Activated T-cell treated with anti-CD3 and anti-CD28 coated beads, Interleukin-2, amount 50 U/mL, for 48 hours (primary cell): ENCODE measurements around the gene LGR4.
"Not testable (repeated sequence)": the region's sequence is repeated elsewhere in the genome, so short reads cannot be mapped to it uniquely, and the experiment has no call there.

ENCODE experiments used
- DNase-seq, 2 experiments: peaks; one replicate each; pipeline ENCODE4 v3.0.0-alpha.2; 2020

Gene LGR4, protein sequence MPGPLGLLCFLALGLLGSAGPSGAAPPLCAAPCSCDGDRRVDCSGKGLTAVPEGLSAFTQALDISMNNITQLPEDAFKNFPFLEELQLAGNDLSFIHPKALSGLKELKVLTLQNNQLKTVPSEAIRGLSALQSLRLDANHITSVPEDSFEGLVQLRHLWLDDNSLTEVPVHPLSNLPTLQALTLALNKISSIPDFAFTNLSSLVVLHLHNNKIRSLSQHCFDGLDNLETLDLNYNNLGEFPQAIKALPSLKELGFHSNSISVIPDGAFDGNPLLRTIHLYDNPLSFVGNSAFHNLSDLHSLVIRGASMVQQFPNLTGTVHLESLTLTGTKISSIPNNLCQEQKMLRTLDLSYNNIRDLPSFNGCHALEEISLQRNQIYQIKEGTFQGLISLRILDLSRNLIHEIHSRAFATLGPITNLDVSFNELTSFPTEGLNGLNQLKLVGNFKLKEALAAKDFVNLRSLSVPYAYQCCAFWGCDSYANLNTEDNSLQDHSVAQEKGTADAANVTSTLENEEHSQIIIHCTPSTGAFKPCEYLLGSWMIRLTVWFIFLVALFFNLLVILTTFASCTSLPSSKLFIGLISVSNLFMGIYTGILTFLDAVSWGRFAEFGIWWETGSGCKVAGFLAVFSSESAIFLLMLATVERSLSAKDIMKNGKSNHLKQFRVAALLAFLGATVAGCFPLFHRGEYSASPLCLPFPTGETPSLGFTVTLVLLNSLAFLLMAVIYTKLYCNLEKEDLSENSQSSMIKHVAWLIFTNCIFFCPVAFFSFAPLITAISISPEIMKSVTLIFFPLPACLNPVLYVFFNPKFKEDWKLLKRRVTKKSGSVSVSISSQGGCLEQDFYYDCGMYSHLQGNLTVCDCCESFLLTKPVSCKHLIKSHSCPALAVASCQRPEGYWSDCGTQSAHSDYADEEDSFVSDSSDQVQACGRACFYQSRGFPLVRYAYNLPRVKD

DNA sequence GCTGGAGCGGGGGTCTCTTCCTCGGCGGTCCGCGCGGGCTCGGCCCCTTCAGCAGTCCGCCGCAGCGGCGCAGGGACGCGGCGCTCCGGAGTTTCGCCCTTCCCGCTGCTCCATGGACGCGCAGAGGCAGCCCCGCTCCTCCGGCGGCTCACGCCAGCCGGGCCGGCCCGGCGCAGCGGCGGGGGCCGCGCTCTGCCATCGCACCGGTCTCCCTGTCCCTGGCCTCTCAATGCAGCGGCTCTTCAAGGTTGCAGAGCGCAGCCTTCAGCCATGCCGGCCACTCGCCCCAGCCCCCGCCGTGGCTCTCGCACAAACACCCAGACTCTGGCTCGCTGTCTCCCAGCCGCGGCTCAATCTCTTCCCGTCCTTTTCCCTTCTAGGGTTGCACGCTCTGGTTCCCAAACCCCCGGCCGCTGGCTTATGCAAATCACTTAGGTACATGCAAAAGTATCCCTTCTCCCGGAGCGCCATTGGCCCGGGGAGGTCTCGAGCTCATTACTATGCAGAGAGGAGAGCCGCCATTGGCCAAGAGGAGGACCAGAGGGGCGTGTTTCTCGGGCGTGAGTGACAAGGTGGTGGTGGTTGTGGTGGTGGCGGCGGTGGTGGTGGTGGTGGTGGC lies at the start of gene LGR4:
Gene LGR4, minus strand, starts transcription at position 393 of the 619 bp plus-strand sequence. CDS start 488 bp downstream, outside the sequence.
- peak; percentile 77 for DNase-seq

- DNase-seq = no peak
Observed at GRCh38 chr11:27520226-27520625, 47.6 kb upstream of the LGR4 start.

GRCh38 chr11:27518518-27518917 lies 45.9 kb upstream of the LGR4 start:
- DNase-seq = no peak

DNA sequence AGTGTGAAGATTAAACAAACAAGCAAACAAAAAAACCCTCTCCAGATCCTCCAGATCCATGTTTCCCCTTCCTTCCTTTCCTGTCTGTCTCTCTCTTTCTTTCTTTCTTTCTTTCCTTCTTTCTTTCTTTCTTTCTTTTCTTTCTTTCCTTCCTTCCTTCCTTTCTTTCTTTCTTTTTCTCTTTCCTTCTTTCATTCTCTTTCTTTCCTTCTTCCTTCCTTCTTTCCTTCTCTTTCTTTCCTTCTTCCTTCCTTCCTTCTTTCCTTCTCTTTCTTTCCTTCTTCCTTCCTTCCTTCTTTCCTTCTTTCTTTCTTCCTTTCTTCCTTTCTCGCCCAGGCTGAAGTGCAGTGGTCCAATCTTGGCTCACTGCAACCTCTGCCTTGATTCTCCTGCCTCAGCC lies 44.9 kb upstream of the LGR4 start:
- not testable (repeated sequence) for DNase-seq

DNA sequence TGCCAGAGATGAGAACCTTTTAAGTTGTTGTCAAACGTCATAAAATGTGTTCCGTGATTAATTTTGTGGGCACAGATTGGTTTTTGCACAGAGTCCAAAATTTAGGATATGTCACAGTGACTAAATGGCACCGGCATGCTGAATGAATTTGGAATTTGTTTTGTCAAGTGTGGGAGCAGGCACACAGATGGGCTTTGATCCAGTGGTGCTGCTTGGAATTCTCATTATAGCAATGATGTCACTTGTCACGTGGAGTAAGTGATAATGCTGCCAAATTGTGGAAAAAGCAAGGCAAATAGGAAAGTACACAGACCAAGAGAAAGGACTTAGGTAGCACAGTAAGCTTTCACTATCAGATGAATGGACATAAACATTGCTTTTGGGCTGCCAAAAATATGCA lies 42.0 kb upstream of the LGR4 start:
- DNase-seq = no peak

DNA sequence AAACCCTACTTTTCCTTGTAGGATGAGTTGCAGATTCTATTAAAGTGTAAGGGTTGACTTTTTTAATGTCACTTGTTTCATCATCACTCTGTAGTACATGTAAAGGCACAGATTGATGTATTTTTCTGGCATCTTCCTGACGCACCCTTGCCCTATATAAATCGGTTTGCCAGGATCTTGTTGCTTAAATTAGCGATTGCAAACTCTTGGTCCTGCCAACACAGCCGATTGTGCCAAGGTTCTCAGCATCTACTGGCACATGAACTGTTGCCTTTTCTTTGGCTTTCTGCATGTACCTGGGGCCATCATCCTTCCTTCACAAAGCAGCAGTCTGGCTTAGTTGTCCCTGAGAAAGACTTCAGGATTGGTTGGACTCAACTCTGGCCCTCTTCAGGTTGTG lies 41.5 kb upstream of the LGR4 start:
- no peak for DNase-seq

GRCh38 chr11:27513389-27513788 lies 40.8 kb upstream of the LGR4 start:
- DNase-seq = no peak

DNA sequence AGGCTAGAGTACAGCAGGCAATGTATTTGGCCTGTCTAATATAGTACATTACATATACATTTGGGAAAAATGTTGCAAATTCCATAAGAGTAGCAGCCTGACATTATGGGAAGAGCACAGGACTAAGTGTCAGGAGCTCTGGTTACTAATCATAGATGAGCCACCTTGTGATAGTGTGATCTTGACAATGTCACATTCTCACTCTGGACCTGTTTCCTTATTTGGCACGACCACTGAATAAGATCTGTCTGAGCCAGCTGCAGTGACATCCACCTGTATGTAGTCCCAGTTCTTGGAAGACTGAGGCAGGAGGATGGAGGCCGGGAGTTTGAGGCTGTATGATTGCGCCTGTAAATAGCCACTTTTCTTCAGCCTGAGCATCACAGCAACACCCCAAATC lies 39.6 kb upstream of the LGR4 start:
- no peak for DNase-seq

DNA sequence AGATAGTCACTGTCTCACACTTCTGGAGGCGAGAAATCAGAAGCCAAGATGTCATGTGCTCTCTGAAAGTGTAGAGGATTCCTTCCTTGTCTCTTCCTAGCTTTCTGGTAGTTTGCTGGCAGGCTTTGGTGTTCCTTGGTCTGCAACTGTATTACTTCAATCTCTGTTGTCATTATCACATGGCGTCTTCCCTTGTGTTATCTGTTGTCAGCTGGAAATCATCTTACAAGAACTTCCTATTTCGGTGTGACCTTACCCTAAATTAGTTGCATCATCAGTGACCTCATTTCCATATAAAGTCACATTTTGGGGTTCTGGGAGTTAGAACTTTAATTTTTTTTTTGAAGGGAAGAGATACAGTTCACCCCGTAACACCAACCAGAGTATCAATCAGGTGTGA lies 37.3 kb upstream of the LGR4 start:
- no peak for DNase-seq

DNA sequence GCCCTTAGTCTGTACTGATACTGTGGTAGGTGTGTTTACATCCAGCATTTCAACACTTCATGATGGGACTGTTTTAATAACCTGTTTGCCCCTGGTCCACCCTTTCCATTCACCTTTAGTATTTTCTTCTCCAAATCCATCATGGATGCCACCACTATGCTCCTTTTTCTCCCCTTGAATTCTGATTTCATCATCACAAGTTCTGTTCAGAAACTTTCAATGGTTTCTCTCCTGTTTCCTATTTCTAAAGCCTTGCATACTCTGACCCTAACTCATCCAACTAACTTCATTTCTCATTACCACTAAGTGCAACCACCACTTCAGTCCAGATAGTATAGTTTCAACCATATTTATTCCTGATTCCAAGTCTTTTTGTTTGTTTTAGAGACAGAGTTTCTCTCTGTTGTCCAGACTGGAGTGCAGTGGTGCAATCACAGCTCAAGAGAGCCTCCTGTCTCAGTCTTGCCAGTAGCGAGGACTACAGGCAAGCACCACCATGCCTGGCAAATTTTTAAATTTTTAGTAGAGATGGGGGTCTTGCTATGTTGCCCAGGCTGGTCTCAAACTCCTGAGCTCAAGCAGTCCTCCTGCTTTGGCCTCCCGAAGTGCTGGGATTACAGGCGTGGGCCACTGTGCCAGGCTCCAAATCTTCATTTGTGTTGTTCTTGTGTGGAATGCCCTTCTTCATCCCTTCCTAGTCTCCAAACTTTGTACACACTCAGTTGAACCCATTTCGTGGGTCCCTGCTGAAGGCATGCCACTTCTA lies 35.1 kb upstream of the LGR4 start:
- no peak for DNase-seq

DNA sequence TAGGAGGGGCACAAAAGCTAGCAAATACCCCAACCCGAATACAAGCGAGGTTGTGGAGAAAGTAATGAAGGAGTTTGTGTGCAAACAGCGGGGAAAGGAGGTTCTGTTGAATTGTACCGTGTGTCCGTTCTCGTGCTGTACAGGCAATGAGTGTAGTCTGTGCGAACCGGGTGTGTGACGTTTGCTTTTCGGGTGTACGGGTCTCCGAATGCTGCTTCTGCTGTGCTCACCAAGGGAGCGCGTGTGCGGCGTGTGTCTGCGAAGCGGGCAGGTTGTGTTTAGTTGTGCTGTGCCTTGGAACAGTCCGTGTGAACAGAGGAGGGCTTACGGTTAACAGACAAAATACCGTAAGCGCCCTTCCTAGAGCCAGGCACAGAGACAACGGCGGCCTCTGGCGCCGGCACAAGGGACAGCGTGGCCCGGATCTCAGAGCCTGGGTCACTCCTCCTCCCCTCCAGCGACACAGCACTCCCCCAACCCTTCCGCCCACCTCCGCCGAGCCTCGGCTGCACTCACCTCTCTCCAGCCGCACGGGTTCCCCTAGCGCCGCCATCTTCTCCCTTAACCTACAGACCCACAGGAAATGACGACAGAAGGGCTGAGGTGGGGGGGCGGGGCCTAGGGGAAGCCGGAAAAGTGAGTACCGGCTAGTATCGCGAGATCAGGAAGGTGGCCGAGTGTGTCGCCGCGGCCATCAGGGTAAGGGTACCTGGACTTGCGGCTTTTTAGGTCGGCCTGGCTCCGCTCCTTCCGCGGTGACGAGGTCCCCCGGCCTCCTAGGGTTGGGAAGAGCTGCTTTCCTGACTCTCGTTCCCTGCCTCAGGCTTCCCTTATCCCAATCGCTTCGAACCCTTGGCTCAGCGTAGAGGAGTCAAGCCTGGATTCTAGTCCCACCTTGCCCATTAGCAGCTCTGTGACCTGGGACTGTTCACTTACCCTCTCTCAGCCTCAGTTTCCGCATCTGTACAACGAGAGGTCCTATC lies 33.9 kb upstream of the LGR4 start, which contains the start of gene LIN7C:
Gene LIN7C, minus strand, starts transcription at position 570 of the 983 bp plus-strand sequence. Its CDS starts 17 bp downstream, at position 553.
- DNase-seq = peak; percentile 95 to 97

GRCh38 chr11:27505781-27506180 lies 33.2 kb upstream of the LGR4 start:
- no peak for DNase-seq

DNA sequence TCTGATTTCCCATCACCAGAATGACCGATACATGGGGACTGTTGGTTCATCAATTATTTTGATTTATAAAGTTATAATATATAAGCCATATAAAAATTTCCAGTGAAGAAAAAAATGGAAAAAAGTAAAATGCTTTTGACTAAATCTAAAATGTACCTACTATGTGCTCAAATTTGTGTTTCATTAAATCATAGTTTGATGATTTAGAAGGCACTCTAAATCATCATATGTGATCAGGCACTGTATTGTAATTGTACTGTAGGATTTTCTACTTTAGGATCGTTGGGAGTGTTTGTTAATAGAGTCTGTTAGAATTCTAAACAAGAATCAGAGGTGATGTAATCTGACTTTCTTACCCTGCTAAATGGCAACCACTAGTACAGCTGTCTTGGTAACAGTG lies 31.6 kb upstream of the LGR4 start:
- DNase-seq = no peak

DNA sequence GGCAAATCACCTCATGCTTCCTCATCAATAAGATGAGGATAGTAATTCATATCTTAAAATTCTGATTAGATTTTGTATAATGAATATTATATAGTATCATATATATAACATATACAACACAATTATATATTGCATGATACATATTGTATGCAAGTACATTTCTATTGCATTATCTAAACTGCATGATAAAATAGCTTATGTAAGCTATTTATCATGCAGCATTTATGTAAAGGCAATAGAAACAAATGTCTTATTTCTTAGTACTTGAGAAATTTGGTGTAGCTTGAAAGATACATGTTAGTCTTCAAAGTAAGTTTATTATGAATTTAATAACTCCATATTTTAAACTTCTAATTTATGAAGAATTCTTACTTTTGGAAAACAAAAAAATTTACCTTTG lies 28.5 kb upstream of the LGR4 start:
- no peak for DNase-seq

DNA sequence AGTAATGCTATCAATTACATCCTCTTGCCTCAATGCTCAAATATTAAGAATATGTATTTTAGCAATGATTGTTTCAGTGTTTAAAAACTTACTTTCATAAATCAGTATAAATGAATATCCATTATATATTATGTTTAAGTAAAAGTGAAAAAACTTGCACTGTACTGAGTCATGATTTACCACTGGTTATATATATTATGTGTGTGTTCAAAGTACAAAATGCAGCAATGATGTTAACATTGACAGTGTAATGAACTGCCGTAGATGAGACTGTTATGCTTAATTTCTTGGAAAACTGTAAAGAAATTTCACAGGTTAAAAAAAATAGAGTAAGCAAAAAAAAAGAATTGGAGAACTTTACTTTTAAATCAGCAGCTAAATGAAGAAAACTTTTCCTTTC lies 25.3 kb upstream of the LGR4 start:
- DNase-seq = no peak

DNA sequence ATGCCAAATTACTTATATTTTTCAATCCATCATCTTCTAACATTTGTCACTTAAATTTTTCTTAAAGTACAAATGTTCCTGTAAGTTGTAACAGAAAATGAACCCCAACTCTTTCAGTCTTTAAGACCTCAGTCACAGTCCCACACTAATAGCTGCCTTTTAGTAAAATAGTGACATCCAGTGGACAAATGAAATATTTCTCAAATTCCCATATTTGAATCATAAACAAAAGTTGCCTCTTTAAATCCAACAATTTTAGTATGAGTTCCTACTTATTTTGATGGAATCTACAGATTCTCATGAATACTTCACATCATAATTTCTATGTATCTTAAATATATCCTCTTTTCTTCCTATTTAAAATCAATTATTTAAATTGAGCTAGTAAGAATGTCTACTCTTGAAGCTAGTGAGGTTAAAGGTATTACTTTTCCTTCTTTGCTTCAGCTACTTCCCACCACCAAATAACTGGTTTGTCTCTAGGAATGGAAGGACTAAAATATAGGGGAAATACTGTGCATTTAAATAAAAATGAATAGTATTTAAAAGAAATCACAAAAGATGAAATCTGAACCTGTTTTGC lies 24.8 kb upstream of the LGR4 start:
- no peak for DNase-seq

DNA sequence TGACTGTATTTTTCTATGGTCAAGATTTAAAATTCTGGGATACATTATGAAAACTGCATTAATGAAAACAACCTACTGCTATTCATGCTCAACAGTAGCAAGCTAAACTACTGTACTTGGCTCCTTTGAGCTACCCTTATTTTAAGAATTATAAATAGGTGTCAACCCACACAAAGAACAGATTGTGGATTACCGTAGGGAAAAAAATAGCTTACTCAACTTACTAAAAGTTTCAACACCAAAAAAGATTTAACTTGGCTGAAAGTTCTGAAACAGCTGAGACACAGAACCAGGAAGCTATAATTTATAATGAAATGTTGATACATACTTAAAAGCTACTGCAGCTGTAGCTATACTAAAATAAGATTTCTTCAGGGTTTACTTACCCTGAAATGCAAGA lies 23.9 kb upstream of the LGR4 start:
- no peak for DNase-seq

DNA sequence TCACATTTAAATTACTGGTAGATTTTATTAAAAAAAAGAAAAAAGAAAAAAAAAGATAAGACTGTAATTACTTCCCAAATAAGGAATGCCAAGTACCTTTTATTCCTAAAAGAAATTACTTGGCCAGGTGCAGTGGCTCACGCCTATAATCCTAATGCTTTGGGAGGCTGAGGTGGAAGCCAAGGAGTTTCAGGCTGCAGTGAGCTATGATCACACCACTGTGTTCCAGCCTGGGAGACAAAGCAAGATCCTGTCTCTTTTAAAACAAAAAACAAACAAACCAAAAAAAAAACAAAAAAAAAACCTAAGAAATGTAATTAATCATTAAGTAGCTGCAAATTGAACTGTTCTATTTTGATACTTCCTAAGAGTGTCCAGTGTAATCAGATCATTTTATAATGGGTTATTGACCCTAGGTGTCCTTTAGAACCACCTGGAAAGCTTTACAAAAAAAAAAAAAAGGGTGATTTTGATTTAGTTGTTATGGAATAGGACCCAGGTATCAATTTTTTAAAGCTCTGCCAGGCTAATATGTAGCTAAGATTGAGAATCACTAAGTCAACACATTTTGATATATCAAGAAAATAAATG lies 23.2 kb upstream of the LGR4 start:
- DNase-seq = no peak

DNA sequence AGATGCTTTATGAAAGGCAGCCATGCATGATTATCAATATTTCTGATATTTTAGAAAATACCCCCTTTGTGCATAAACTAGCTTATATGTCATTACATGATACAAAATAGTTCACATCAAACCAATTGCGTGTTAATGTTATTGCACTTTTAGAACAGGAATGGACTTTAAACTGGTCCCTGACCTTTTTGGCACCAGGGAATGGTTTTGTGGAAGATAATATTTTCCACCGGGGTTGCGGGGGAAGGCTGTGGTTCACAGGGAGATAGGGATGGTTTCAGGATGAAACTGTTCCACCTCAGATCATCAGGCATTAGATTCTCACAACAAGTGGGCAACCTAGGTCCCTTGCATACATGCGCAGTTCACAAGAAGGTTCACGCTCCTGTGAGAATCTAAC lies 16.5 kb upstream of the LGR4 start:
- no peak for DNase-seq

DNA sequence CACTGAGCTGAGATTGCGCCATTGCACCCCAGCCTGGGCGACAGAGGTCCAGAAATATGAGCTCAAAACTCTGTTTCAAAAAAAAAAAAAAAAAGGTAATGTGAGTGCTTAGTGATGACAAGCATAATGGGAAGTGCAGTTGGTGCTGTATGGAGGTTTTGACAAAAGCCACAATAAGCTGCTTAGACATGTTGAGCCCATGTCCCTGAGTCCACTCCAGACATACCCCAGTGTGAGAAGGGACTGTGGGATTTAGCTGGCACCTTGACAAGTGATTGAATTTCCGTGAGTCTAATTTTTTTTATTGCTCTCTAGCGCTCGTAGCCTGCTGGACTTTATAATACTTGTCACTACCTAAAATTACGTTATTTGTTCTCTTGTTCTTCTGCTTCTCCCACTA lies 15.1 kb upstream of the LGR4 start:
- DNase-seq = no peak
